ENCODE results near the gene PLCG1.

The PLCG1 gene

DNA sequence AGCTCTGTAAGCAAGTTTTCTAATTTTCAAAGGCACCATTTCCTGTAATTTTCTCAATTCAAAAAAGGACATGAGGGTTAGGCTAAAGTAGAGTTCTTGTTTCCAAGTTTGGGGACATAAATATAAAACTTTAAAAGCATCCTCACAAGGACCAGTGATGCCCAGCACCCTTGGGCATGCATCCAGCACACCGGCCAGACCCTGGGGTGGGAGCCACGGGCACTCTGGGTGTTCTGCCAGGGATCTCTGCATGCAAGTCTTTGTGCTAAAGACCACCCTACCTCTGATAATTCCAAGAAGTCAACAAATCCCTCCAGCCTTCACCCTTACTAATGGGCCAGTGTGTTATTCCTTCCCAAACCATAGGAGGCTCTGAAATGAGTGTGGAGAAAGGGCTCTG lies 46.5 kb downstream of the PLCG1 start:
- Mint-ChIP-seq H3K27me3 (no peaks in the 10 kb centered on the region), H3K27ac (no peak overlapping the region), H3K36me3 (ENCODE audit: low read depth) (peaks cover 14% of the 10 kb centered on the region), H3K4me3 (no peak overlapping the region), H3K4me1 (ENCODE audit: low read depth) (peaks cover 10% of the 10 kb centered on the region), H3K9me3 (no peaks in the 10 kb centered on the region)

DNA sequence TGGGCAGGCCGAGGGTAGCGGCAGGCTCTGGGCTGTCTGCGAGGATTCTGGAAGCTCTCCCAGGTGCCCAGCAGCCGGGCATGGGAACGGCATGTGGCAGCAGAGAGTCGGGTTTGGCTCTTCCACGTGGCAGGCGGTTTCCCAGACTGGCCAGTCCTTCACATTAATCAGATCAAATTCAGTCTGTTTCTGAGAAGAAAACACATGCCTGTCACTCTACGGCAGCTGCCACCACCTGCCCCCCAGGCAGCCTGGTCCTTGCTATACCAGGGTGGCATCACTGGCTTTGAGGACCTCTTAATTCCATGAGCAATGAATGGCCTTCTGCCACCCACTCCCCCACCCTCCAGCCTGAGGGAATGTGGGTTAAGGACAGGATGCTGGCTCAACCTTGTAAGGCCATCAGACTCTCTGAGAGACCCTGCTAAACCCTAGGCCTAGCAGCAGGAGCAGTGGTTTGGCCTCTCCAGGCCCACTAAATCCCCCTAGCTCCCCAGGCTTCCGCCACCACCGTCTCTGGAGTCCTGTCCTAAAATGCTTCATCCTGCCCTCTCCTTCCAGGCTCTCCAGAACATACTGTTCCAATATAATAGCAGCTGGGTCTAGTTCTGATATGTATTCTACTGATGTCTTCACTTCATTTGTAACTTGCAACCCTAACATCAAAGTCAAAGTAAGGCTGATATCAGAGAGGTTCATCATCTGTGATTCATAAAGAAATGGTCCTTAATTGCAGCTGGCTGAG lies 47.8 kb downstream of the PLCG1 start:
- H3K4me3 Mint-ChIP-seq: no peak overlapping the region
- peaks cover 4% of the 10 kb centered on the region for H3K9me3 Mint-ChIP-seq
- H3K27ac Mint-ChIP-seq: no peak overlapping the region
- no peaks in the 10 kb centered on the region for H3K27me3 Mint-ChIP-seq
- H3K36me3 Mint-ChIP-seq (ENCODE audit: low read depth): peaks cover 14% of the 10 kb centered on the region
- H3K4me1 Mint-ChIP-seq (ENCODE audit: low read depth): peaks cover 10% of the 10 kb centered on the region

DNA sequence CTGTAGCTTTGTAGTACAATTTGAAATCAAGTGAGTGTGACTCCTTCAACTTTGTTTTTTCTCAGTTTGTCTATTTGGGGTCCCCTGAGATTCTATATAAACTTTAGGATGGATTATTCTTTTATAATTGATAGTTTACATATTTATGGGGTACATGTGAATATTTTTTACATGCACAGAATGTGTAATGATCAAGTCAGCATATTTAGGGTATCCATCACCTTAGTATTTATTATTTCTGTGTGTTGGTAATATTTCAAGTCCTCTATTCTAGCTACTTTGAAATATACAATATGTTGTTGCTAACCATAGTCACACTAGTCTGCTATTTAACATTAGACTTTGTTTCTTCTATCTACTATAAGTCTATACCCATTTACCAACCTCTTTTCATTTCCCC lies 50.3 kb downstream of the PLCG1 start:
- Mint-ChIP-seq H3K27me3 (no peaks in the 10 kb centered on the region), H3K27ac (no peak overlapping the region), H3K4me1 (ENCODE audit: low read depth) (no peaks in the 10 kb centered on the region), H3K9me3 (peaks cover 8% of the 10 kb centered on the region), H3K36me3 (ENCODE audit: low read depth) (peaks cover 17% of the 10 kb centered on the region), H3K4me3 (no peak overlapping the region)

DNA sequence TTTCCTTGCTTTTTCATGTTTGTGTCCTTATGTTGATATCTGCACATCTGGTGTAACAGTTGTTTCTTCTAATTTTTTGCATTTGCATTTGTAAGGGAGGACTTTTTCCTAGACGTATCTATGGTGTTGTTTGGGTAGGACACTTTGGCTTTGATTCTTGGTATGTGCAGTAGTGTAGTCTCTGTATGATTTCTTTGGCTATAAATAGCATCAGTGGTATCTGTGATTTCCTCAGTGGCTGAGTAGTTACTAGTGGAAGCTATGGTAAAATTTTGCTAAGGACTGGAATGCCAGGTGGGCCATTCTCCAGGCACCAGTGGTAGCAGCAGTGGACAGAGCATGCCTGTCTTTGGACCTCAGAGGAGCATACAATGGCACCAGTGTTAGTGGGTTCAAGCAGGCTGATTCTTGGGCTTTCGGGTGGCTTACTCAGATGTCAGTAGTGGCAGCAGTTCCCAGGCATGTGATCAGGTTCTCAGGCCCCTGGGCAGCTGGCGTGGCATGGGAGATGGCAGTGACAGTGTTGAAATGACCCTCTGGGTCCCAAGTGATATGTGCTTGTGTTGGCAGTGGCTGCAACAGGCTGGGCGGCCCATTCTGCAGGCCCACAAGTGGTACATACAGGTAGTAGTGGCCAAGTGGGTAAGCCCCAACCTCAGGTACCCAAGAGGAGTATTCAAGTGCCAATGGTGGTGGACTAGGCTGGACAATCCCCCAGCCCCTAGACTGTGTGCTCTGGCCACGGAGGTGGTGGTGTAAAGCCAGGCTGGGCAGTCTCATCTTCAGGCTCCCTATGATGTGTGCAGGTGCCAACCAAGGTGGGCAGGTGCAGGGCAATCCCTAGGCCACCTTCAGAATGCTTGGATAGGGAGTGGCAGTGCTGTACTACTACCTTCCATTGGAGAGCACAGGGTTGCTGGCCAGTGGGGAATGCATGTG lies 54.5 kb downstream of the PLCG1 start:
- Mint-ChIP-seq H3K36me3 (ENCODE audit: low read depth) (peaks cover 34% of the 10 kb centered on the region), H3K27ac (no peak overlapping the region), H3K4me1 (ENCODE audit: low read depth) (peaks cover 12% of the 10 kb centered on the region), H3K9me3 (peaks cover 12% of the 10 kb centered on the region), H3K27me3 (no peaks in the 10 kb centered on the region), H3K4me3 (no peak overlapping the region)

DNA sequence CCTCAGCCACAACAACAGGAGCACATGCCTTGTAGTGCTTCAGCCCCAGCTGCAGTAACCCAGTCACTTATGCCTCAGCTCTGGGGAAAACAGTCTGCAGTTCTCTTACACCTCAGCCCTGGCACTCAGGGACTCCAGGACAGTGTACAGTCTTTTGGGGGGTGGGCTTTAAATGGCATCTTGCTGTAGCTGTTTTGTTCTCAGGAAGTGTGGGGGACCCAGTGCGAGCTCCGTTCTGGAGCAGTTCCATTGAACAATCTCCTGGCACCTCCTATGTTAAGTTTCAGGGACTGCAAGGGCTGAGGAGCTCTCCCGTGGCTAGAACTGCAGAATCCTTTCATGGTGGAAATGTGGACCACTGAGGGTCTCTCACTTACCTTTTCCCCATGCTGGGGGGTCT lies 55.2 kb downstream of the PLCG1 start:
- Mint-ChIP-seq H3K36me3 (ENCODE audit: low read depth) (peaks cover 37% of the 10 kb centered on the region), H3K9me3 (peaks cover 12% of the 10 kb centered on the region), H3K27ac (no peak overlapping the region), H3K4me1 (ENCODE audit: low read depth) (peaks cover 12% of the 10 kb centered on the region), H3K27me3 (no peaks in the 10 kb centered on the region), H3K4me3 (no peak overlapping the region)

DNA sequence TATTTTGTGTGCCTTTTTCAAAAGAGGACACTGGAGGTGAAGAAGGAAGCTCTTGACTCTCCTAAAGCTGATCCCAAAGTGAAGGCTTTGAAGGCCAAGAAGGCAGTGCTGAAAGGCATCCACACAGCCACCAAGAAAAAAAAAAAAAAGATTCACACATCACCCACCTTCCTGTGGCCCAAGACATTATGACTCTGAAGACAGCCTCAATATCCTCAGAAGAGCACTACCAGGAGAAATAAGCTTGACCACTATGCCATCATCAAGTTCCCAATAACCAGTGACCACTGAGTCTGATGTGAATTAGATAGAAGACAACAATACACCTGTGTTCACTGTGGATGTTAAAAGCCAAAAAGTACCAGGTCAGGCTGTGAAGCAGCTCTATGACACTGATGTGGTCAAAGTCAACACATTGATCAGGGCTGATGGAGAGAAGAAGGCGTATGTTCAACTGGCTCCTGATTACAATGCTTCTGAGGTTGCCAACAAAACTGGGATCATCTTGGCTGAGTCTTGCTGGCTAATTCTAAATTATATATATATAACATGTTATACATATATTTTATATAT lies 59.4 kb downstream of the PLCG1 start:
- Mint-ChIP-seq H3K4me3 (no peak overlapping the region), H3K27ac (no peak overlapping the region), H3K36me3 (ENCODE audit: low read depth) (peaks cover 53% of the 10 kb centered on the region), H3K9me3 (peaks cover 16% of the 10 kb centered on the region), H3K27me3 (no peaks in the 10 kb centered on the region), H3K4me1 (ENCODE audit: low read depth) (peaks cover 12% of the 10 kb centered on the region)

DNA sequence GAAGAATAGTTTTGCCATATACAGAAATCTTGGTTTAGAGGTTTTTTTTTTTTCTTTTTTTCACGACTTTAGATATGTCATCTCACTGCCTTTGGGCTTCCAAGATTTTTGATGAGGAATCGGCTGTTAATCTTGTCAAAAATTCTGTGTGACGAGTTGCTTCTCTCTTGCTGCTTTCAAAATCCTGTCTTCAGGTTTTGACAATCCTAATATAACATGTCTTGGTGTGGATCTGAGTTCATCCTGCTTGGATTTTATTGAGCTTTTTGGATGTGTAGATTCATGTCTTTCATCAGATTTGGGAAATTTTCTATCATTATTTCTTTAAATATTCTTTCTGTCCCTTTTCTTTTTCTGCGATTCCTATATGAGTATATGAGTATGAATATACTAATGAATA lies 61.1 kb downstream of the PLCG1 start:
- Mint-ChIP-seq H3K9me3 (peaks cover 11% of the 10 kb centered on the region), H3K4me3 (no peak overlapping the region)

DNA sequence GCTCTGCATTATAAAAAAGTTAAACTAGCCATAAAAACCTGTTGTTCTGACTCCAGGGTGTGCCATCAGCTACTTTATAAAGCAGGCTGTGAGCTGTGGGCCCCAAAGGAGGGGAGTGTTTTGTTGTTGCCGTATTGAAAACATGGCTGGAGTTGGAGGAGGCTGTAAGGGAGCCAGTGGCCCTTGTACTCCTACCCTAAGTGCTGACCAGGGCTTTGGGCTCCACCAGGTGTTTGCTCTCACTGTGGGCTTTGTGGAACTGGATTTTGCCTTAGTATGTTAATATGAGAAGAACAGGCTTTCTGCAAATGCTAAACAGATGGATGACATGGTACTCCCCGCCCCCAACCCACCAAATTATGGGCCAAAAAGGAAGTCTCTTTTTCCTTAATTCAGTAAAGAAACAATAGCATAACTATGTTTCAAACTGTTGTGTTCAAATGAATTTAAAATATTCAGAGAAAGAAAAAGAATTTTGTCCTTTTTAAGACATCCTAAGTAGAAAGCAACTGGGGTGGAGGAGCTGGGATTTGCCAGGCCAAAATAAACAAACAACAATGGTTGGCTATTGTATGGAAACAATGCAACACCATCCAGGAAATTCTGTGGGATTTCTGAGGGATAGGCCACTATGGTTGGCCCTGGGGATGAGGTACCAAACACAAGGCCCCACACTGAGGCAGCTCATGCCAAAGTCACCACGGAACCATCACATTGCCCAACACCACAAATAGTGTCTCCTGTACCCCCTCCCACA lies 63.3 kb downstream of the PLCG1 start:
- no peak overlapping the region for H3K4me3 Mint-ChIP-seq
- H3K4me1 Mint-ChIP-seq (ENCODE audit: low read depth): peaks cover 5% of the 10 kb centered on the region
- peaks cover 11% of the 10 kb centered on the region for H3K9me3 Mint-ChIP-seq
- H3K27me3 Mint-ChIP-seq: no peaks in the 10 kb centered on the region
- H3K27ac Mint-ChIP-seq: no peak overlapping the region
- H3K36me3 Mint-ChIP-seq (ENCODE audit: low read depth): peaks cover 57% of the 10 kb centered on the region

More for the DNA sequence above, 61.1 kb downstream of the PLCG1 start:
- H3K4me1 Mint-ChIP-seq (ENCODE audit: low read depth): peaks cover 12% of the 10 kb centered on the region
- no peak overlapping the region for H3K27ac Mint-ChIP-seq
- H3K36me3 Mint-ChIP-seq (ENCODE audit: low read depth): peaks cover 59% of the 10 kb centered on the region
- no peaks in the 10 kb centered on the region for H3K27me3 Mint-ChIP-seq

DNA sequence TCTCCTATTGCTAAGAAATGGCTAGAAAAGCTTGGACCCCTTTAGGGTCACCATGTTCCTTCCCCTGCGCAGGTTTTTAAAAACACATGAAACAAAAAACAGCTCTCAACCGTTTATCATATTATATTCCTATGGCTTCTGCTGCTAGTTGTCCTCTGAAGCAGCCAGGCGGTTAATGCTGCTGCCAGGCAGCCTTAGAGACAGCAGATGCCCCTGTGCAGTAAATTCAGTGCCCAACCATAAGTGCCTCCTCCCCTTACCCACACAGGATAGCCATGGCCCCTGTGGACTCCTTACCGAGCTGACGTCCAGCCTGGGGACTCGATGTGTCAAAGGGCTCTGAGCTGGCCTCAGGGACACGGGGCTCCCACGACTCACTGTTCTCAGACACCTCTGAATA lies 64.4 kb downstream of the PLCG1 start:
- H3K27me3 Mint-ChIP-seq: no peaks in the 10 kb centered on the region
- H3K9me3 Mint-ChIP-seq: peaks cover 11% of the 10 kb centered on the region
- no peak overlapping the region for H3K4me3 Mint-ChIP-seq
- H3K36me3 Mint-ChIP-seq (ENCODE audit: low read depth): peaks cover 53% of the 10 kb centered on the region
- H3K27ac Mint-ChIP-seq: no peak overlapping the region
- H3K4me1 Mint-ChIP-seq (ENCODE audit: low read depth): no peaks in the 10 kb centered on the region

DNA sequence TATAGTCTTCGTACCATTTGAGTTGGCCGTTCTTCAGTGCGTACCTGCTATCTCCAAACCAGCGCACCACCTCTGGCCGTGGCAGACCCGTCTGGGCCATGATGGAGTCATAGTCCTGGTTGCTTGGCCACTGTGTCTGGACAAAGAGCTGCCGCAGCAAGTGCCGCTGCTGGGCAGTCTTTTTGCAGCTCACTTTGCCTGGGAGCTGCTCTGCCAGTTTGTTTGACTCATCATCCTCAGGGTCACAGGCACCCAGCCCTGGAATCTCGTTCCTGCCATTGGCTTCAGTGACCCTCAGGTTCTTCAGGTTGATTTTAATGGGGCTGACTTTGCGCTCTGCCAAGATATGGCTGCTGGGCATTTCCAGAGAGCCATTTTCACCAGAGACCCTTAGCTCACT lies 65.1 kb downstream of the PLCG1 start:
- Mint-ChIP-seq H3K27me3 (no peaks in the 10 kb centered on the region), H3K27ac (no peak overlapping the region), H3K36me3 (ENCODE audit: low read depth) (peaks cover 51% of the 10 kb centered on the region), H3K4me1 (ENCODE audit: low read depth) (no peaks in the 10 kb centered on the region), H3K9me3 (peaks cover 11% of the 10 kb centered on the region), H3K4me3 (no peak overlapping the region)

DNA sequence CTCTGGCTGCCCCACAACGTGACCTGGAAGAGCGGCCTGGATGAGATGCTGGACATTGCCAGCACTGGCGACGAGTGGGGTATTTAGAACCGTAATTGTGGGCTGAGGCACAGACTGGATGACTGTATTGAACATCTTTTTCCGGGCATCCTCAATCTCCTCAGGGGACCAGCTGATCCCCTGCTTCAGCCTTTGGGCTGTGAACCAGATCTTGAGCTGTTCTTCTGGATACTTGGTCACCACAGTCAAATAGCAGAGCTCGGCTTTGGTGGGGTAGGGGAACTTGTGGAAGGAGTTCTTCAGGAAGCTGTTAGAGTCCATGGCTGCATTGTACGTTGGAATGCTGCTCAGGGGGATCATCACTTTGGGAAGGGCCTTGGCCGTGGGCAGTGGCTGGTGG lies 66.3 kb downstream of the PLCG1 start:
- H3K4me1 Mint-ChIP-seq (ENCODE audit: low read depth): no peaks in the 10 kb centered on the region
- no peaks in the 10 kb centered on the region for H3K27me3 Mint-ChIP-seq
- peaks cover 7% of the 10 kb centered on the region for H3K9me3 Mint-ChIP-seq
- H3K27ac Mint-ChIP-seq: no peak overlapping the region
- peaks cover 44% of the 10 kb centered on the region for H3K36me3 Mint-ChIP-seq (ENCODE audit: low read depth)
- H3K4me3 Mint-ChIP-seq: no peak overlapping the region

DNA sequence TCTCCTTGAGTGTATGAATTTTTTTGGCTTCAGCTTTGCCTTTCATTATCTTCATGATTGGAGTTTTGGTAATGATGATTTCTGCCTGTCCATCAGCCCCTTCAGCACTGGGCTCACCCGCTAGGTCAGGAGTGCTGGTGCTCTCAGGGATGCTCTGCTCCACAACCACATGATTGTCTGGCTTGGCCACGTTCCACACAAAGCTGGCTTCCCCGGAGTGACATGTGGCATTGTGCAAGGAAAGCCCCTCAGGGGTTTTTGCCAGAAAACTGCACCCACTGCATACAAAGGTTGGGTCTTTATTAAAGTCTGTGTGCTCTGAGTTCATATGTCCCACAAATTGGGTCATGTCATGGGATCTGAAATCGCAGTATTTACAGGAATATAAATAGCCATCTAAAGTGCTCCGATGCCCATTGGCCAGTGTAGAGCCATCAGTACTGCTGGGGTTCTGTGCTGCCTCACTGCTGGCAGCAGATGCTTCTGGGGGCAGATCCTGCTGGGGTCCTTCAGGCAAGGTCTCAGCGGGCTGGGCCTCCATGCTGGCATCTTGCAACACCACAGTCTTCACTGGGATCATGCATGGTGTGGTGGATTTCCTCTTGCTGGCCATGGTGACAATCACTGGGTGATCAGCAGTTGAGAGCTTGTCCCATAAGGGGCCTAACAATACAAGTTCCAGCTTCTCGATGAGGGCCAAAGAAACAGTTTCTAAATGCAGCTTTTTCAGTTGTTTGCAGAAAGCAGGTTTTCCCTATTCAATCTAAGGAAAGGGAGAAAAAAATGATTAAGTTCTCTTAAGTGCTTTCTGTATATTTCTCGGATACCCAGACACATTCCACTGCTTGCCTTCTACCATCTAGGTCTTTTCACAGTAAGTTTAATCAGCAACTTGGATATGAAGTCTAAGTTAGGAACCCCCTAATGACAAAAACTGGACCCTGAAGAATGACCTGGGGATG lies 67.2 kb downstream of the PLCG1 start:
- no peak overlapping the region for H3K4me3 Mint-ChIP-seq
- H3K27ac Mint-ChIP-seq: no peak overlapping the region
- H3K4me1 Mint-ChIP-seq (ENCODE audit: low read depth): no peaks in the 10 kb centered on the region
- H3K27me3 Mint-ChIP-seq: no peaks in the 10 kb centered on the region
- H3K36me3 Mint-ChIP-seq (ENCODE audit: low read depth): peaks cover 35% of the 10 kb centered on the region
- no peaks in the 10 kb centered on the region for H3K9me3 Mint-ChIP-seq

DNA sequence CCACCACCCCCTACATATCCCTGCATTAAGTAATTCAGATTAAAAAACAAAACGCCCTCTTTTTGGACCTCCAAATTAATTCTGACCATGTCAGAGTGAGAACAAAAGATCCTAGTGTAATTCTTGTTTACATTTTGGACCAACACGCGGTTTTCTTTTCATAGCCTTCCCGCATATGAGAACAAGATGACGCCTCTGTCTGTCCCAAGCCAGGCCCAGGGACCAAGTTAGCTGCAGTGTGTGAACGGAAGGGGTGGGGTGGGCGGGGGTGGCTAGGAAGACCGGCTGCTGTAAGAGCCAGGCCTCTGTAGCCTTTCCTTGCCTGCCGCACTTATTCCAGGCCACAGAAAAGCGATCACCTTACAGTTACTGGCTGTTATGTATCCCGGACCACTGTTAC lies 68.0 kb downstream of the PLCG1 start:
- H3K36me3 Mint-ChIP-seq (ENCODE audit: low read depth): peaks cover 30% of the 10 kb centered on the region
- no peaks in the 10 kb centered on the region for H3K4me1 Mint-ChIP-seq (ENCODE audit: low read depth)
- H3K4me3 Mint-ChIP-seq: no peak overlapping the region
- no peaks in the 10 kb centered on the region for H3K27me3 Mint-ChIP-seq
- H3K9me3 Mint-ChIP-seq: no peaks in the 10 kb centered on the region
- H3K27ac Mint-ChIP-seq: no peak overlapping the region

Data from stimulated activated naive CD8-positive, alpha-beta T cell treated with anti-CD3 and anti-CD28 coated beads, Interleukin-15, Interleukin-2, amounts not matched to agents 100 ng/mL and 50 ng/mL, for 24 hours (primary cell).